ENCODE measurements around the gene ZNF317.

- TF ChIP-seq REST (tag by site-specific recombination; IDR thresholded peaks at IDR 0.05) (no peak), PBX3 (CRISPR knock-in tag; IDR thresholded peaks at IDR 0.05) (no peak), ZBTB48 (tag by site-specific recombination; IDR thresholded peaks at IDR 0.05) (no peak), SCRT1 (tag by site-specific recombination; IDR thresholded peaks at IDR 0.05; ENCODE audit: borderline replicate concordance) (no peak), ZNF426 (tag by site-specific recombination; IDR thresholded peaks at IDR 0.05) (no peak), ZNF274 (IDR thresholded peaks at IDR 0.05; ENCODE audit: low read length) (no peak), ZNF274 (tag by site-specific recombination; IDR thresholded peaks at IDR 0.05; ENCODE audit: borderline replicate concordance) (no peak), SP7 (tag by site-specific recombination; IDR thresholded peaks at IDR 0.05) (no peak)
These were observed 49.3 kb downstream of the ZNF317 start for GRCh38 chr19:9189535-9189934.

Data from HEK293 (cell line).